GM23338 (cell line): ENCODE measurements around the gene LHX8. TPM values are rescaled to one million over a fixed set of nuclear protein-coding genes. Genes with fewer than 3 reads are reported as not detected.

Source experiments
- ATAC-seq: fragments of 200-7000 bp; cut with Tn5 transposase; 3 replicates; pipeline ENCODE4 v1.9.1; 2020
- DNase-seq: peaks from one replicate; pipeline ENCODE4 v3.0.0-alpha.2; 2015; ENCODE audit warnings: low spot score
- H2AFZ ChIP-seq: fragments of 200-600 bp; sonication (generic); 2 replicates; pipeline ENCODE4 v1.8.0; 2016; ENCODE audit warnings: antibody characterized with exemption, mild to moderate bottlenecking, moderate library complexity
- H3F3A ChIP-seq: fragments of 200-600 bp; sonication (generic); replicated peaks from 2 replicates; pipeline ENCODE4 v1.8.0; 2017; ENCODE audit warnings: antibody characterized with exemption, mixed run types, low read depth
- H3K27ac ChIP-seq: fragments of 200-600 bp; sonication (generic); 2 replicates; pipeline ENCODE4 v1.6.1; 2016; ENCODE audit warnings: low read depth
- H3K27me3 ChIP-seq: fragments of 200-600 bp; sonication (generic); 2 replicates; pipeline ENCODE4 v1.8.0; 2016; ENCODE audit warnings: mild to moderate bottlenecking, mixed run types, moderate library complexity; ENCODE audit not compliant: insufficient read depth
- H3K36me3 ChIP-seq: fragments of 200-600 bp; sonication (generic); 2 replicates; pipeline ENCODE4 v1.8.0; 2016; ENCODE audit warnings: mild to moderate bottlenecking; ENCODE audit not compliant: insufficient read depth
- H3K4me1 ChIP-seq: fragments of 200-600 bp; sonication (generic); 2 replicates; pipeline ENCODE4 v1.8.0; 2016; ENCODE audit warnings: mild to moderate bottlenecking, moderate library complexity; ENCODE audit not compliant: insufficient read depth
- H3K4me2 ChIP-seq: fragments of 200-600 bp; sonication (generic); 2 replicates; pipeline ENCODE4 v1.7.1; 2017; ENCODE audit warnings: mixed run types
- H3K4me3 ChIP-seq: fragments of 200-600 bp; sonication (generic); 2 replicates; pipeline ENCODE4 v1.6.1; 2016; ENCODE audit warnings: mixed run types
- H3K79me2 ChIP-seq: fragments of 200-600 bp; sonication (generic); replicated peaks from 2 replicates; pipeline ENCODE4 v1.8.0; 2017; ENCODE audit warnings: mild to moderate bottlenecking; ENCODE audit not compliant: insufficient read depth
- H3K9me2 ChIP-seq: fragments of 200-600 bp; sonication (generic); 2 replicates; pipeline ENCODE4 v1.8.0; 2017; ENCODE audit not compliant: insufficient read depth
- H4K20me1 ChIP-seq: fragments of 200-600 bp; sonication (generic); replicated peaks from 2 replicates; pipeline ENCODE4 v1.8.0; 2017; ENCODE audit warnings: mild to moderate bottlenecking; ENCODE audit not compliant: insufficient read depth
- H3K27ac Mint-ChIP-seq: 2 replicates; pipeline ENCODE4 v1.8.0; 2020; ENCODE audit warnings: inconsistent platforms, mild to moderate bottlenecking, moderate library complexity, mixed read lengths
- H3K27me3 Mint-ChIP-seq: 3 replicates; pipeline ENCODE4 v1.8.0; 2022; ENCODE audit warnings: low read depth, mild to moderate bottlenecking, moderate library complexity, mixed read lengths, inconsistent platforms; ENCODE audit not compliant: insufficient read depth, poor library complexity
- H3K36me3 Mint-ChIP-seq: 3 replicates; pipeline ENCODE4 v1.8.0; 2021; ENCODE audit warnings: low read depth, mild to moderate bottlenecking, inconsistent platforms, moderate library complexity, mixed read lengths
- H3K4me1 Mint-ChIP-seq: 3 replicates; pipeline ENCODE4 v1.8.0; 2020; ENCODE audit warnings: mild to moderate bottlenecking, inconsistent platforms, mixed read lengths
- H3K4me3 Mint-ChIP-seq: 3 replicates; pipeline ENCODE4 v1.8.0; 2021; ENCODE audit warnings: moderate library complexity, mild to moderate bottlenecking, inconsistent platforms, mixed read lengths
- H3K9me3 Mint-ChIP-seq: 3 replicates; pipeline ENCODE4 v1.8.0; 2020; ENCODE audit warnings: moderate library complexity, mild to moderate bottlenecking, inconsistent platforms, mixed read lengths
- CREB1 ChIP-seq: fragments of 250-450 bp; sonication (Bioruptor Pico); IDR thresholded peaks from 2 replicates; pipeline ENCODE4 v1.5.0; 2020; ENCODE audit warnings: low read depth, mild to moderate bottlenecking, moderate library complexity
- EZH2 ChIP-seq: fragments of 200-600 bp; sonication (generic); IDR thresholded peaks from one replicate; pipeline ENCODE4 v1.8.0; 2017; ENCODE audit warnings: antibody characterized with exemption, mild to moderate bottlenecking, low read depth; ENCODE audit not compliant: unreplicated experiment
- EZH2phosphoT487 ChIP-seq: fragments of 200-600 bp; sonication (generic); IDR thresholded peaks from one replicate; pipeline ENCODE4 v1.8.1; 2018; ENCODE audit warnings: antibody characterized with exemption; ENCODE audit not compliant: unreplicated experiment
- JUNB ChIP-seq: IDR thresholded peaks from one replicate; pipeline ENCODE4 v1.6.1; 2016; ENCODE audit warnings: antibody characterized with exemption; ENCODE audit not compliant: unreplicated experiment
- NANOG ChIP-seq: IDR thresholded peaks from 2 replicates; pipeline ENCODE4 v1.6.1; 2016; ENCODE audit warnings: antibody characterized with exemption, borderline replicate concordance
- POLR2AphosphoS5 ChIP-seq: IDR thresholded peaks from 2 replicates; pipeline ENCODE4 v1.6.1; 2016; ENCODE audit warnings: antibody characterized with exemption, low read depth
- STAT1 ChIP-seq: IDR thresholded peaks from one replicate; pipeline ENCODE4 v1.6.1; 2016; ENCODE audit warnings: antibody characterized with exemption; ENCODE audit not compliant: unreplicated experiment
- ZNF114 ChIP-seq: fragments of 250-450 bp; sonication (Bioruptor Pico); IDR thresholded peaks from 2 replicates; pipeline ENCODE4 v1.5.0; 2020; ENCODE audit warnings: mild to moderate bottlenecking, moderate library complexity
- ZNF331 ChIP-seq: fragments of 250-450 bp; sonication (Bioruptor Pico); IDR thresholded peaks from 2 replicates; pipeline ENCODE4 v1.5.0; 2020; ENCODE audit warnings: low read depth, mild to moderate bottlenecking, moderate library complexity
- polyA plus RNA-seq: library from polyadenylated mRNA; unstranded; fragments of >200 nt; fragmentation: Nextera tagmentation; extraction: Ambion mirVana; gene quantifications from 2 replicates; pipeline ENCODE4 v1.2.1, GENCODE V29; 2016
- total RNA-seq: library from RNA; depleted of rRNA; stranded (reverse); fragments of >200 nt; shearing (Covaris generic); gene quantifications from 2 replicates; pipeline ENCODE4 v1.2.3, GENCODE V29; 2014
- TF ChIP-seq, protein P1 (sequence below), 2 experiments: fragments of 200-600 bp in 1 of 2; sonication (generic) in 1 of 2; conservative IDR thresholded peaks; 2 replicates each; pipeline versions ENCODE4 v1.5.1 to v1.6.1; 2016 to 2017; ENCODE audit warnings: antibody characterized with exemption in 2 of 2, low read depth in 2 of 2, mild to moderate bottlenecking in 2 of 2, moderate library complexity in 1 of 2
- TF ChIP-seq, protein P2 (sequence below): fragments of 250-450 bp; sonication (Bioruptor Pico); IDR thresholded peaks from 2 replicates; pipeline ENCODE4 v1.5.0; 2020; ENCODE audit warnings: mild to moderate bottlenecking, moderate library complexity
- TF ChIP-seq, protein P3 (sequence below): IDR thresholded peaks from one replicate; pipeline ENCODE4 v1.6.1; 2018; ENCODE audit warnings: antibody characterized with exemption; ENCODE audit not compliant: unreplicated experiment
- TF ChIP-seq, protein P4 (sequence below): IDR thresholded peaks from 2 replicates; pipeline ENCODE4 v1.6.1; 2016; ENCODE audit warnings: antibody characterized with exemption

Gene LHX8
- total and polyA plus RNA-seq, 2 experiments from 2014 or later, result 0.68 to 0.73 TPM

DNA sequence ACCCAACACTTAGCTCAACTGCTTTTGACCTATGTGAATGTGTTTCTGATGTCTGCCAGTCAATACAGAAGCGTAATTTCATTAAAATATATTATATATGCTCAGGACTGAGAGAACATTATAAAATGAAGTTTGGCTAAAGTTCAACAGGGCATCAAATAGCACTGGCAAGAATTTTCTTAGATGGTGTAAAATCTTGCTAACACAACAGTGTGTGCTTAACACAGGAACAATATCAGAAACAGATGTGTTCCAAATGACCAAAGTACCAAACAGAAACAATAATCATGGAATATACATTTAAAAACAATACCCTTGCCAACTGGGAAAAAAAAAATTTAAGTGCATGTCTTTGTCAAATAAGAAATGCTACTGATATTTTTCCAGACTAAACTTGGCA is 10.4 kb upstream of the LHX8 start:
- H3K4me1 ChIP-seq, result peaks cover 12% of the 10 kb centered on the region; the same call in 1 of the 2 replicates
- Mint-ChIP-seq H3K4me1 (peaks cover 14% of the 10 kb centered on the region), H3K9me3 (no peaks in the 10 kb centered on the region), H3K27me3 (peaks cover 25% of the 10 kb centered on the region), H3K36me3 (no peaks in the 10 kb centered on the region), H3K27ac (no peak overlapping the region), H3K4me3 (no peak overlapping the region)
- H3F3A ChIP-seq, result peaks cover under 1% of the 10 kb centered on the region; the same call in 1 of the 2 replicates
- H3K27me3 ChIP-seq, result peaks cover 30% of the 10 kb centered on the region
- H3K27ac ChIP-seq, result no peak overlapping the region
- no peaks in the 10 kb centered on the region for H3K79me2 ChIP-seq
- H3K4me3 ChIP-seq, result no peak overlapping the region
- H3K9me2 ChIP-seq, result no peaks in the 10 kb centered on the region; the same call in 1 of the 2 replicates
- no peaks in the 10 kb centered on the region for H3K36me3 ChIP-seq
- no peaks in the 10 kb centered on the region for H4K20me1 ChIP-seq
- DNase-seq (no peak), ATAC-seq (no peak)
- H2AFZ ChIP-seq, result no peak overlapping the region
- TF ChIP-seq, protein P1, sequence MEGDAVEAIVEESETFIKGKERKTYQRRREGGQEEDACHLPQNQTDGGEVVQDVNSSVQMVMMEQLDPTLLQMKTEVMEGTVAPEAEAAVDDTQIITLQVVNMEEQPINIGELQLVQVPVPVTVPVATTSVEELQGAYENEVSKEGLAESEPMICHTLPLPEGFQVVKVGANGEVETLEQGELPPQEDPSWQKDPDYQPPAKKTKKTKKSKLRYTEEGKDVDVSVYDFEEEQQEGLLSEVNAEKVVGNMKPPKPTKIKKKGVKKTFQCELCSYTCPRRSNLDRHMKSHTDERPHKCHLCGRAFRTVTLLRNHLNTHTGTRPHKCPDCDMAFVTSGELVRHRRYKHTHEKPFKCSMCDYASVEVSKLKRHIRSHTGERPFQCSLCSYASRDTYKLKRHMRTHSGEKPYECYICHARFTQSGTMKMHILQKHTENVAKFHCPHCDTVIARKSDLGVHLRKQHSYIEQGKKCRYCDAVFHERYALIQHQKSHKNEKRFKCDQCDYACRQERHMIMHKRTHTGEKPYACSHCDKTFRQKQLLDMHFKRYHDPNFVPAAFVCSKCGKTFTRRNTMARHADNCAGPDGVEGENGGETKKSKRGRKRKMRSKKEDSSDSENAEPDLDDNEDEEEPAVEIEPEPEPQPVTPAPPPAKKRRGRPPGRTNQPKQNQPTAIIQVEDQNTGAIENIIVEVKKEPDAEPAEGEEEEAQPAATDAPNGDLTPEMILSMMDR (conservative IDR thresholded peaks at IDR 0.05; ENCODE audit: low read depth in 2 of 2), result no peak
- TF ChIP-seq EZH2 (no peak), POLR2AphosphoS5 (no peak), EZH2phosphoT487 (no peak), ZNF114 (CRISPR knock-in tag) (no peak), STAT1 (no peak), JUNB (no peak), ZNF331 (CRISPR knock-in tag) (no peak), NANOG (no peak), CREB1 (CRISPR knock-in tag) (no peak)
- TF ChIP-seq, protein P2, sequence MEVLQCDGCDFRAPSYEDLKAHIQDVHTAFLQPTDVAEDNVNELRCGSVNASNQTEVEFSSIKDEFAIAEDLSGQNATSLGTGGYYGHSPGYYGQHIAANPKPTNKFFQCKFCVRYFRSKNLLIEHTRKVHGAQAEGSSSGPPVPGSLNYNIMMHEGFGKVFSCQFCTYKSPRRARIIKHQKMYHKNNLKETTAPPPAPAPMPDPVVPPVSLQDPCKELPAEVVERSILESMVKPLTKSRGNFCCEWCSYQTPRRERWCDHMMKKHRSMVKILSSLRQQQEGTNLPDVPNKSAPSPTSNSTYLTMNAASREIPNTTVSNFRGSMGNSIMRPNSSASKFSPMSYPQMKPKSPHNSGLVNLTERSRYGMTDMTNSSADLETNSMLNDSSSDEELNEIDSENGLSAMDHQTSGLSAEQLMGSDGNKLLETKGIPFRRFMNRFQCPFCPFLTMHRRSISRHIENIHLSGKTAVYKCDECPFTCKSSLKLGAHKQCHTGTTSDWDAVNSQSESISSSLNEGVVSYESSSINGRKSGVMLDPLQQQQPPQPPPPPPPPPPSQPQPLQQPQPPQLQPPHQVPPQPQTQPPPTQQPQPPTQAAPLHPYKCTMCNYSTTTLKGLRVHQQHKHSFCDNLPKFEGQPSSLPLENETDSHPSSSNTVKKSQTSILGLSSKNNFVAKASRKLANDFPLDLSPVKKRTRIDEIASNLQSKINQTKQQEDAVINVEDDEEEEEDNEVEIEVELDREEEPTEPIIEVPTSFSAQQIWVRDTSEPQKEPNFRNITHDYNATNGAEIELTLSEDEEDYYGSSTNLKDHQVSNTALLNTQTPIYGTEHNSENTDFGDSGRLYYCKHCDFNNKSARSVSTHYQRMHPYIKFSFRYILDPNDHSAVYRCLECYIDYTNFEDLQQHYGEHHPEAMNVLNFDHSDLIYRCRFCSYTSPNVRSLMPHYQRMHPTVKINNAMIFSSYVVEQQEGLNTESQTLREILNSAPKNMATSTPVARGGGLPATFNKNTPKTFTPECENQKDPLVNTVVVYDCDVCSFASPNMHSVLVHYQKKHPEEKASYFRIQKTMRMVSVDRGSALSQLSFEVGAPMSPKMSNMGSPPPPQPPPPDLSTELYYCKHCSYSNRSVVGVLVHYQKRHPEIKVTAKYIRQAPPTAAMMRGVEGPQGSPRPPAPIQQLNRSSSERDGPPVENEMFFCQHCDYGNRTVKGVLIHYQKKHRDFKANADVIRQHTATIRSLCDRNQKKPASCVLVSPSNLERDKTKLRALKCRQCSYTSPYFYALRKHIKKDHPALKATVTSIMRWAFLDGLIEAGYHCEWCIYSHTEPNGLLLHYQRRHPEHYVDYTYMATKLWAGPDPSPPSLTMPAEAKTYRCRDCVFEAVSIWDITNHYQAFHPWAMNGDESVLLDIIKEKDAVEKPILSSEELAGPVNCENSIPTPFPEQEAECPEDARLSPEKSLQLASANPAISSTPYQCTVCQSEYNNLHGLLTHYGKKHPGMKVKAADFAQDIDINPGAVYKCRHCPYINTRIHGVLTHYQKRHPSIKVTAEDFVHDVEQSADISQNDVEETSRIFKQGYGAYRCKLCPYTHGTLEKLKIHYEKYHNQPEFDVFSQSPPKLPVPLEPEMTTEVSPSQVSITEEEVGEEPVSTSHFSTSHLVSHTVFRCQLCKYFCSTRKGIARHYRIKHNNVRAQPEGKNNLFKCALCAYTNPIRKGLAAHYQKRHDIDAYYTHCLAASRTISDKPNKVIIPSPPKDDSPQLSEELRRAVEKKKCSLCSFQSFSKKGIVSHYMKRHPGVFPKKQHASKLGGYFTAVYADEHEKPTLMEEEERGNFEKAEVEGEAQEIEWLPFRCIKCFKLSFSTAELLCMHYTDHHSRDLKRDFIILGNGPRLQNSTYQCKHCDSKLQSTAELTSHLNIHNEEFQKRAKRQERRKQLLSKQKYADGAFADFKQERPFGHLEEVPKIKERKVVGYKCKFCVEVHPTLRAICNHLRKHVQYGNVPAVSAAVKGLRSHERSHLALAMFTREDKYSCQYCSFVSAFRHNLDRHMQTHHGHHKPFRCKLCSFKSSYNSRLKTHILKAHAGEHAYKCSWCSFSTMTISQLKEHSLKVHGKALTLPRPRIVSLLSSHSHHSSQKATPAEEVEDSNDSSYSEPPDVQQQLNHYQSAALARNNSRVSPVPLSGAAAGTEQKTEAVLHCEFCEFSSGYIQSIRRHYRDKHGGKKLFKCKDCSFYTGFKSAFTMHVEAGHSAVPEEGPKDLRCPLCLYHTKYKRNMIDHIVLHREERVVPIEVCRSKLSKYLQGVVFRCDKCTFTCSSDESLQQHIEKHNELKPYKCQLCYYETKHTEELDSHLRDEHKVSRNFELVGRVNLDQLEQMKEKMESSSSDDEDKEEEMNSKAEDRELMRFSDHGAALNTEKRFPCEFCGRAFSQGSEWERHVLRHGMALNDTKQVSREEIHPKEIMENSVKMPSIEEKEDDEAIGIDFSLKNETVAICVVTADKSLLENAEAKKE (CRISPR knock-in tag), result no peak
- TF ChIP-seq, protein P3, sequence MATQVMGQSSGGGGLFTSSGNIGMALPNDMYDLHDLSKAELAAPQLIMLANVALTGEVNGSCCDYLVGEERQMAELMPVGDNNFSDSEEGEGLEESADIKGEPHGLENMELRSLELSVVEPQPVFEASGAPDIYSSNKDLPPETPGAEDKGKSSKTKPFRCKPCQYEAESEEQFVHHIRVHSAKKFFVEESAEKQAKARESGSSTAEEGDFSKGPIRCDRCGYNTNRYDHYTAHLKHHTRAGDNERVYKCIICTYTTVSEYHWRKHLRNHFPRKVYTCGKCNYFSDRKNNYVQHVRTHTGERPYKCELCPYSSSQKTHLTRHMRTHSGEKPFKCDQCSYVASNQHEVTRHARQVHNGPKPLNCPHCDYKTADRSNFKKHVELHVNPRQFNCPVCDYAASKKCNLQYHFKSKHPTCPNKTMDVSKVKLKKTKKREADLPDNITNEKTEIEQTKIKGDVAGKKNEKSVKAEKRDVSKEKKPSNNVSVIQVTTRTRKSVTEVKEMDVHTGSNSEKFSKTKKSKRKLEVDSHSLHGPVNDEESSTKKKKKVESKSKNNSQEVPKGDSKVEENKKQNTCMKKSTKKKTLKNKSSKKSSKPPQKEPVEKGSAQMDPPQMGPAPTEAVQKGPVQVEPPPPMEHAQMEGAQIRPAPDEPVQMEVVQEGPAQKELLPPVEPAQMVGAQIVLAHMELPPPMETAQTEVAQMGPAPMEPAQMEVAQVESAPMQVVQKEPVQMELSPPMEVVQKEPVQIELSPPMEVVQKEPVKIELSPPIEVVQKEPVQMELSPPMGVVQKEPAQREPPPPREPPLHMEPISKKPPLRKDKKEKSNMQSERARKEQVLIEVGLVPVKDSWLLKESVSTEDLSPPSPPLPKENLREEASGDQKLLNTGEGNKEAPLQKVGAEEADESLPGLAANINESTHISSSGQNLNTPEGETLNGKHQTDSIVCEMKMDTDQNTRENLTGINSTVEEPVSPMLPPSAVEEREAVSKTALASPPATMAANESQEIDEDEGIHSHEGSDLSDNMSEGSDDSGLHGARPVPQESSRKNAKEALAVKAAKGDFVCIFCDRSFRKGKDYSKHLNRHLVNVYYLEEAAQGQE, result no peak
- TF ChIP-seq, protein P4, sequence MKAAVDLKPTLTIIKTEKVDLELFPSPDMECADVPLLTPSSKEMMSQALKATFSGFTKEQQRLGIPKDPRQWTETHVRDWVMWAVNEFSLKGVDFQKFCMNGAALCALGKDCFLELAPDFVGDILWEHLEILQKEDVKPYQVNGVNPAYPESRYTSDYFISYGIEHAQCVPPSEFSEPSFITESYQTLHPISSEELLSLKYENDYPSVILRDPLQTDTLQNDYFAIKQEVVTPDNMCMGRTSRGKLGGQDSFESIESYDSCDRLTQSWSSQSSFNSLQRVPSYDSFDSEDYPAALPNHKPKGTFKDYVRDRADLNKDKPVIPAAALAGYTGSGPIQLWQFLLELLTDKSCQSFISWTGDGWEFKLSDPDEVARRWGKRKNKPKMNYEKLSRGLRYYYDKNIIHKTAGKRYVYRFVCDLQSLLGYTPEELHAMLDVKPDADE, result no peak
- H3K4me2 ChIP-seq, result no peak overlapping the region
